ENCODE measurements around the gene GPATCH8. TPM values are rescaled to one million over a fixed set of nuclear protein-coding genes. Genes with fewer than 3 reads are reported as not detected.

GPATCH8 gene
- total RNA-seq, 2 donors from 2014 or later, result 25.7 to 33.9 TPM

GRCh38 chr17:44353672-44354331 is 149.4 kb downstream of the GPATCH8 start:
- no peak overlapping the region for H3K4me3 ChIP-seq

GRCh38 chr17:44352828-44353671 is 150.2 kb downstream of the GPATCH8 start:
- peaks cover 8 to 22% of the 10 kb centered on the region in 2 donors for H3K36me3 ChIP-seq (replicated peaks in 1 of 2; ENCODE audit: insufficient read depth in 1 of 2, low read depth in 2 of 2)
- no peak for DNase-seq
- H3K27me3 ChIP-seq, result no peaks in the 10 kb centered on the region
- H3K4me1 ChIP-seq, result peaks cover 6% of the 10 kb centered on the region
- no peaks in the 10 kb centered on the region for H3K9me3 ChIP-seq
- no peak for ATAC-seq
- H3K27ac ChIP-seq, result no peak overlapping the region
- WGBS, 2 donors, result 51 to 77% methylated on average over 12 to 22 of the region's 22 CpGs
- intact Hi-C loops (cut with DNase I), result no loop called here
- no peak overlapping the region for H3K4me3 ChIP-seq
- TF ChIP-seq CTCF (IDR thresholded peaks at IDR 0.05) (no peak), POLR2A (IDR thresholded peaks at IDR 0.05) (no peak)

More at GRCh38 chr17:44353672-44354331, 149.4 kb downstream of the GPATCH8 start:
- intact Hi-C loops (cut with DNase I), result no loop called here
- no peaks in the 10 kb centered on the region for H3K9me3 ChIP-seq
- TF ChIP-seq CTCF (IDR thresholded peaks at IDR 0.05) (no peak), POLR2A (IDR thresholded peaks at IDR 0.05) (no peak)
- no peaks in the 10 kb centered on the region for H3K27me3 ChIP-seq
- H3K4me1 ChIP-seq, result peaks cover 6% of the 10 kb centered on the region
- peak; percentile 54 for ATAC-seq
- WGBS, 2 donors, result 14 to 30% methylated on average over 2 to 93 of the region's 98 CpGs
- H3K27ac ChIP-seq, result no peak overlapping the region
- peaks cover 8 to 22% of the 10 kb centered on the region in 2 donors for H3K36me3 ChIP-seq (replicated peaks in 1 of 2; ENCODE audit: insufficient read depth in 1 of 2, low read depth in 2 of 2)
- peak in 3 of 4 donors; percentile 22 to 52 (median 23) for DNase-seq

GRCh38 chr17:44351961-44352827 is 151.0 kb downstream of the GPATCH8 start:
- H3K9me3 ChIP-seq, result no peaks in the 10 kb centered on the region
- no peak overlapping the region for H3K27ac ChIP-seq
- H3K27me3 ChIP-seq, result no peaks in the 10 kb centered on the region
- no peak overlapping the region for H3K4me3 ChIP-seq
- ATAC-seq, result no peak
- H3K4me1 ChIP-seq, result peaks cover 6% of the 10 kb centered on the region
- H3K36me3 ChIP-seq (replicated peaks in 1 of 2; ENCODE audit: insufficient read depth in 1 of 2, low read depth in 2 of 2), result peaks cover 8 to 22% of the 10 kb centered on the region in 2 donors
- DNase-seq, result no peak
- intact Hi-C loops (cut with DNase I), result no loop called here
- TF ChIP-seq POLR2A (IDR thresholded peaks at IDR 0.05) (no peak), CTCF (IDR thresholded peaks at IDR 0.05) (no peak)
- WGBS, 2 donors, result 87 to 90% methylated on average over 21 to 35 of the region's 36 CpGs

- no peaks in the 10 kb centered on the region for H3K27me3 ChIP-seq
- no peak for TF ChIP-seq CTCF (IDR thresholded peaks at IDR 0.05)
- no peak for TF ChIP-seq POLR2A (IDR thresholded peaks at IDR 0.05)
- ATAC-seq (no peak), DNase-seq (no peak)
- no peak overlapping the region for H3K27ac ChIP-seq
- 83% methylated on average over 8 of the region's 8 CpGs; no CpG with 5 or more reads in 1 of the 2 donors for WGBS, 2 donors
- no peak overlapping the region for H3K4me3 ChIP-seq
- H3K4me1 ChIP-seq, result peaks cover 8% of the 10 kb centered on the region
- peaks cover 8 to 22% of the 10 kb centered on the region in 2 donors for H3K36me3 ChIP-seq (replicated peaks in 1 of 2; ENCODE audit: insufficient read depth in 1 of 2, low read depth in 2 of 2)
- H3K9me3 ChIP-seq, result no peaks in the 10 kb centered on the region
- intact Hi-C loops (cut with DNase I), result no loop called here
Observed at GRCh38 chr17:44351464-44351863, 151.7 kb downstream of the GPATCH8 start.

All from body of pancreas (tissue), 4 donors.